ENCODE measurements around the gene PCDHGA6. TPM values are rescaled to one million over a fixed set of nuclear protein-coding genes. Genes with fewer than 3 reads are reported as not detected.
"Not testable (repeated sequence)": the region's sequence is repeated elsewhere in the genome, so short reads cannot be mapped to it uniquely, and the experiment has no call there.

The PCDHGA6 gene
- total RNA-seq = 0.18 and 0.21 TPM in 2 replicates
- long read RNA-seq = 0 reads

DNA sequence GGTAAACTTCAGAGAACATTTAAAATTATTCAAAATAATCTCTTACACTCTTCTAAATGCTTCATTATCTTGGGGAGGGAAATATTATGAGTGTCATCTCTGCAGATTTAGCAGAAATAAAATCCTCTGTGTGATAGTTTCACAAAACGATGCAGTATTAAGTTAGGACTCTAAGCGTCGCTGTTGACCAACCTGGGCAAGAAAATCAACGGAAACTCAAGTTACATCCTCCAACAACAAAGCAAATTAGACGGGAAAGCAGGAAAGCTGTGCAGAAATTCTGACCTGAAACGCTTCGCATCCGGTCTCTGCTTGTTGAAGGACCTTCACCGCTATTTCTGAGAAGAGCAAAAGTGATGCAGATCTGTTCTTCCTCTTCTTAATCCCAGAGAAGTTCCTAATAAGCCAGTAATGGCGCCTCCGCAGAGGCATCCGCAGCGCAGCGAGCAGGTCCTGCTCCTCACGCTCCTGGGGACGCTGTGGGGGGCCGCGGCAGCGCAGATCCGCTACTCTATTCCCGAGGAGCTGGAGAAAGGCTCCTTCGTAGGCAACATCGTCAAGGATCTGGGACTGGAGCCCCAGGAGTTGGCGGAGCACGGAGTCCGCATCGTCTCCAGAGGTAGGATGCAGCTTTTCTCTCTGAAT is at the start of gene PCDHGA6:
Gene PCDHGA6, plus strand, starts transcription at position 219 of the 645 bp plus-strand sequence. Its CDS starts 193 bp downstream, at position 412.
- Mint-ChIP-seq H3K4me3 (ENCODE audit: unreplicated experiment) (no peak within 1 kb of the TSS), H3K36me3 (ENCODE audit: unreplicated experiment) (no peaks in the 10 kb centered on the region), H3K9me3 (ENCODE audit: unreplicated experiment) (peaks cover 22% of the 10 kb centered on the region), H3K27ac (ENCODE audit: unreplicated experiment) (no peak within 1 kb of the TSS), H3K27me3 (ENCODE audit: unreplicated experiment) (no peaks in the 10 kb centered on the region), H3K4me1 (ENCODE audit: unreplicated experiment) (no peaks in the 10 kb centered on the region)
- DNase-seq (ENCODE audit: extremely low spot score, unreplicated experiment) = peak; percentile 81
- TF ChIP-seq, protein P1, sequence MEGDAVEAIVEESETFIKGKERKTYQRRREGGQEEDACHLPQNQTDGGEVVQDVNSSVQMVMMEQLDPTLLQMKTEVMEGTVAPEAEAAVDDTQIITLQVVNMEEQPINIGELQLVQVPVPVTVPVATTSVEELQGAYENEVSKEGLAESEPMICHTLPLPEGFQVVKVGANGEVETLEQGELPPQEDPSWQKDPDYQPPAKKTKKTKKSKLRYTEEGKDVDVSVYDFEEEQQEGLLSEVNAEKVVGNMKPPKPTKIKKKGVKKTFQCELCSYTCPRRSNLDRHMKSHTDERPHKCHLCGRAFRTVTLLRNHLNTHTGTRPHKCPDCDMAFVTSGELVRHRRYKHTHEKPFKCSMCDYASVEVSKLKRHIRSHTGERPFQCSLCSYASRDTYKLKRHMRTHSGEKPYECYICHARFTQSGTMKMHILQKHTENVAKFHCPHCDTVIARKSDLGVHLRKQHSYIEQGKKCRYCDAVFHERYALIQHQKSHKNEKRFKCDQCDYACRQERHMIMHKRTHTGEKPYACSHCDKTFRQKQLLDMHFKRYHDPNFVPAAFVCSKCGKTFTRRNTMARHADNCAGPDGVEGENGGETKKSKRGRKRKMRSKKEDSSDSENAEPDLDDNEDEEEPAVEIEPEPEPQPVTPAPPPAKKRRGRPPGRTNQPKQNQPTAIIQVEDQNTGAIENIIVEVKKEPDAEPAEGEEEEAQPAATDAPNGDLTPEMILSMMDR (IDR thresholded peaks at IDR 0.05) = no peak

DNA sequence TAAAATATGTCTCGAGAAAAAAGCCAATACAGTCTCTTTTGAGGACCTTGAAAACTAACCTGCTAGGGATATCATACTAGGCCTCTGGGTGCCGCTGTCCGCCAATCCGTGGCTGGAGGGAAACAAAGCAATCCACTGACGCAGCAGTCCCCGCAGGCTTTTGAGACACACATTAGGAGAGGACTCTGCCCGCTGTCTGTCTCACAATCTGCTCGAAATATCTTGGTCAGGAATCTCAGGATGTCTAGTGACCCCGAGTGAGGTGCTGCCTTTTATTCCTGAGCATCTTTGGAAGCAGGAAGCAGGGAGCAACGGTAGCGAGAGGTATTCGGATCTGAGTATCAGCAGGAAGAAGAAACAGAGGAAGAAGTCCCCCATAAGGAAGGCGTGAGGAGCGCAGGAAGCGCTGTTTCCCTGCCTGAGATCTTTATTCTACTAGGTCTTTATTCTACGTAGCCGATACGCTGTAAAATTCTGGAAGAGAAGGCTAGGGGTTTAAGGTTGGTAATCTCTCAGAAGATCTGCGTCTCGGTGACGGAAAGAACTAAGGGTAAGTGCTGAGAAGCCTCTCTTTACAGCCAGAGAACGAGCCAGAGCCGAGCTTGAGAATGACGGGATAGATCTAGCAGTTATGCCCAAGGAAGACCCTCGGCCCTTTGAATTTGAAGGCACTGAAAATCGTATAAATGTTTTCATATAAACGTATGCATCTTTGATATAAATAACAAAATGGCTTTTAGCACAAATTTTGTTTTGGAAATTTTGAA is 47.4 kb upstream of the PCDHGA6 start:
- no peak for DNase-seq (ENCODE audit: extremely low spot score, unreplicated experiment)
- H3K27ac Mint-ChIP-seq (ENCODE audit: unreplicated experiment) = no peak overlapping the region

DNA sequence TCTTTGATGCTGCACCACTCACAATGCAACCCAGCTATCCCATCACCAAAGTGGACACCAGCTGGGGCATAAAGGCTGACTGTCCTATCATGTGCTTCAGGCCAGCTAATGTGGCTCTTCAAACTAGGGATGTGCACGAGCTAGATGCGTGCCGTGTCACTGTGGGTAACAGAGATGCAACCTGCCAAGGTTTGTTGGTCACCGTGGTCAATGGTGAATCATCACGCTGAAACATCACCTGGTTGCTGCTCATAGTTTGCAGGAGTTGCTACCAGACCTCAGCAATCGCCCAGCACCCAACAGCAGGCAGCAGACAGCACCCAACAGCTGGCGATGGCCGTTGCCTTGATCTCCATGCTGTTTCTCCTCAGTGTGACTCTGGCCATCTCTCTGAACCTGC is 45.5 kb upstream of the PCDHGA6 start:
- Mint-ChIP-seq H3K9me3 (ENCODE audit: unreplicated experiment) (peaks cover 25% of the 10 kb centered on the region), H3K27me3 (ENCODE audit: unreplicated experiment) (no peaks in the 10 kb centered on the region), H3K36me3 (ENCODE audit: unreplicated experiment) (no peaks in the 10 kb centered on the region), H3K4me3 (ENCODE audit: unreplicated experiment) (no peak overlapping the region), H3K27ac (ENCODE audit: unreplicated experiment) (no peak overlapping the region), H3K4me1 (ENCODE audit: unreplicated experiment) (no peaks in the 10 kb centered on the region)
- TF ChIP-seq, protein P1 (IDR thresholded peaks at IDR 0.05) = no peak
- no peak for DNase-seq (ENCODE audit: extremely low spot score, unreplicated experiment)

More for the DNA sequence above, 47.4 kb upstream of the PCDHGA6 start:
- Mint-ChIP-seq H3K36me3 (ENCODE audit: unreplicated experiment) (peaks cover 6% of the 10 kb centered on the region), H3K4me1 (ENCODE audit: unreplicated experiment) (no peaks in the 10 kb centered on the region), H3K4me3 (ENCODE audit: unreplicated experiment) (no peak overlapping the region), H3K27me3 (ENCODE audit: unreplicated experiment) (no peaks in the 10 kb centered on the region), H3K9me3 (ENCODE audit: unreplicated experiment) (peaks cover 29% of the 10 kb centered on the region)
- TF ChIP-seq, protein P1 (IDR thresholded peaks at IDR 0.05) = peak; percentile 13

DNA sequence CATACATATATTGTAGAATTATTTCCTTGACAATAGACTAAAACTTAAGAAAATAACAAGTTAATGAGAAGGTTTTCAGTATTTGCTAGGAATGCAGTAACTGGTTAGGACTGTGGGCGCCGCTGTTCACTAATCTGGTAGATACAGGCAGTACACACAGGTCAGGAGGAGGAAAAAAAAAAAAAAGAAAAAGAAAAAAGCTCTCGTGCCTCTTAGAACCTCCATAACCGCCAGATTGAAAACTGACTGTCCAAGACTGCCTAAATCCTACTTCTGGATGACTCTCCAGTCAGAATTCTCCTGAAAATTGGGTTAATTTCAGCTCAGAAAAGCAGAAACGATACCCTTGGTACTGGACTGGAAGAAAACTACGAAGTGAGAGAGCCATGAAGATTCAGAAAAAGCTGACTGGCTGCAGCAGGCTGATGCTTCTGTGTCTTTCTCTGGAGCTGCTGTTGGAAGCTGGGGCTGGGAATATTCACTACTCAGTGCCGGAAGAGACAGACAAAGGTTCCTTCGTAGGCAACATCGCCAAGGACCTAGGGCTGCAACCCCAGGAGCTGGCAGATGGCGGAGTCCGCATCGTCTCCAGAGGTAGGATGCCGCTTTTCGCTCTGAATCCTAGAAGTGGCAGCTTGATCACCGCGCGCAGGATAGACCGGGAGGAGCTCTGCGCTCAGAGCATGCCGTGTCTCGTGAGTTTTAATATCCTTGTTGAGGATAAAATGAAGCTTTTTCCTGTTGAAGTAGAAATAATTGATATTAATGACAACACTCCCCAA is 43.2 kb upstream of the PCDHGA6 start, which contains the start of gene PCDHGA1:
Gene PCDHGA1, plus strand, starts transcription at position 216 of the 782 bp plus-strand sequence.
- TF ChIP-seq, protein P1 (IDR thresholded peaks at IDR 0.05) = no peak
- Mint-ChIP-seq H3K27ac (ENCODE audit: unreplicated experiment) (no peak within 1 kb of the TSS), H3K4me3 (ENCODE audit: unreplicated experiment) (no peak within 1 kb of the TSS), H3K27me3 (ENCODE audit: unreplicated experiment) (peaks cover 1% of the 10 kb centered on the region), H3K36me3 (ENCODE audit: unreplicated experiment) (no peaks in the 10 kb centered on the region), H3K9me3 (ENCODE audit: unreplicated experiment) (peaks cover 30% of the 10 kb centered on the region), H3K4me1 (ENCODE audit: unreplicated experiment) (no peaks in the 10 kb centered on the region)
- DNase-seq (ENCODE audit: extremely low spot score, unreplicated experiment) = no peak

DNA sequence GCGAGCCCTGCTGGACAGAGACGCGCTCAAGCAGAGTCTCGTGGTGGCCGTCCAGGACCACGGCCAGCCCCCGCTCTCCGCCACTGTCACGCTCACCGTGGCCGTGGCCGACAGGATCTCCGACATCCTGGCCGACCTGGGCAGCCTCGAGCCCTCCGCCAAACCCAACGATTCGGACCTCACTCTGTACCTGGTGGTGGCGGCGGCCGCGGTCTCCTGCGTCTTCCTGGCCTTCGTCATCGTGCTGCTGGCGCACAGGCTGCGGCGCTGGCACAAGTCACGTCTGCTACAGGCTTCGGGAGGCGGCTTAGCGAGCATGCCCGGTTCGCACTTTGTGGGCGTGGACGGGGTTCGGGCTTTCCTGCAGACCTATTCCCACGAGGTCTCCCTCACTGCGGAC is 41.1 kb upstream of the PCDHGA6 start:
- not testable (repeated sequence) for H3K27ac Mint-ChIP-seq (ENCODE audit: unreplicated experiment); H3K4me3 Mint-ChIP-seq (ENCODE audit: unreplicated experiment); DNase-seq (ENCODE audit: extremely low spot score, unreplicated experiment); H3K27me3 Mint-ChIP-seq (ENCODE audit: unreplicated experiment); H3K36me3 Mint-ChIP-seq (ENCODE audit: unreplicated experiment); H3K4me1 Mint-ChIP-seq (ENCODE audit: unreplicated experiment)
- peaks cover 42% of the 10 kb centered on the region for H3K9me3 Mint-ChIP-seq (ENCODE audit: unreplicated experiment)

All from osteocyte (in vitro differentiated cells).